ENCODE measurements around the gene CASK. TPM values are rescaled to one million over a fixed set of nuclear protein-coding genes. Genes with fewer than 3 reads are reported as not detected.

Gene CASK
- total RNA-seq, 1 donor from 2014 or later = 33.7 TPM

- H3K4me3 ChIP-seq = no peak overlapping the region
- DNase-seq (ENCODE audit: low spot score in 2 of 2) = no peak
Observed at GRCh38 chrX:41857670-41858069, 65.7 kb downstream of the CASK start.

GRCh38 chrX:41846714-41847113, 76.6 kb downstream of the CASK start:
- no peaks in the 10 kb centered on the region for H3K4me1 ChIP-seq
- TF ChIP-seq CTCF (IDR thresholded peaks at IDR 0.05) = no peak
- intact Hi-C loops (cut with DNase I) = no loop called here
- no peak overlapping the region for H3K27ac ChIP-seq
- H3K9me3 ChIP-seq = peaks cover 9 to 48% of the 10 kb centered on the region in 2 donors
- no peaks in the 10 kb centered on the region for H3K27me3 ChIP-seq
- H3K4me3 ChIP-seq = no peak overlapping the region
- DNase-seq (ENCODE audit: low spot score in 2 of 2) = no peak
- H3K36me3 ChIP-seq = peaks cover 0 to 5% of the 10 kb centered on the region in 2 donors

More at GRCh38 chrX:41857670-41858069, 65.7 kb downstream of the CASK start:
- no peak for TF ChIP-seq CTCF (IDR thresholded peaks at IDR 0.05)
- Histone ChIP-seq H3K4me1 (no peaks in the 10 kb centered on the region), H3K36me3 (no peaks in the 10 kb centered on the region), H3K27ac (no peak overlapping the region), H3K9me3 (no peaks in the 10 kb centered on the region), H3K27me3 (no peaks in the 10 kb centered on the region)
- intact Hi-C loops (cut with DNase I) = no loop called here

GRCh38 chrX:41837270-41837944, 85.9 kb downstream of the CASK start:
- no peaks in the 10 kb centered on the region for H3K27me3 ChIP-seq
- no peak overlapping the region for H3K4me3 ChIP-seq
- peaks cover 0 to 10% of the 10 kb centered on the region in 2 donors for H3K9me3 ChIP-seq
- H3K36me3 ChIP-seq = no peaks in the 10 kb centered on the region
- H3K4me1 ChIP-seq = no peaks in the 10 kb centered on the region
- no peak overlapping the region for H3K27ac ChIP-seq
- TF ChIP-seq CTCF (IDR thresholded peaks at IDR 0.05) = no peak
- no peak for DNase-seq (ENCODE audit: low spot score in 2 of 2)
- intact Hi-C loops (cut with DNase I) = no loop called here

GRCh38 chrX:41828826-41829225, 94.5 kb downstream of the CASK start:
- H3K4me3 ChIP-seq = no peak overlapping the region
- no peaks in the 10 kb centered on the region for H3K4me1 ChIP-seq
- intact Hi-C loops (cut with DNase I) = loop anchor here (10.0 kb wide), 1 partner anchor 96 kb away; the partner anchor contains the start of gene CASK
- no peaks in the 10 kb centered on the region for H3K9me3 ChIP-seq
- H3K27ac ChIP-seq = peak overlapping the region in 1 of 2 donors; percentile 27
- no peaks in the 10 kb centered on the region for H3K36me3 ChIP-seq
- TF ChIP-seq CTCF (IDR thresholded peaks at IDR 0.05) = no peak
- H3K27me3 ChIP-seq = no peaks in the 10 kb centered on the region
- DNase-seq (ENCODE audit: low spot score in 2 of 2) = no peak

- peaks cover 0 to 4% of the 10 kb centered on the region in 2 donors for H3K4me1 ChIP-seq
- no peaks in the 10 kb centered on the region for H3K27me3 ChIP-seq
- H3K27ac ChIP-seq = no peak overlapping the region
- H3K36me3 ChIP-seq = no peaks in the 10 kb centered on the region
- intact Hi-C loops (cut with DNase I) = loop anchor here (10.0 kb wide), 1 partner anchor 97 kb away; the partner anchor contains the start of gene CASK
- no peak for DNase-seq (ENCODE audit: low spot score in 2 of 2)
- no peak for TF ChIP-seq CTCF (IDR thresholded peaks at IDR 0.05)
- no peak overlapping the region for H3K4me3 ChIP-seq
- H3K9me3 ChIP-seq = no peaks in the 10 kb centered on the region
Observed at GRCh38 chrX:41827886-41828285, 95.5 kb downstream of the CASK start.

Data from ascending aorta (tissue), 2 donors.